SIG-M5 treated with dmso at 0.1 percent for 504 hours (cell line): ENCODE measurements around the gene HIVEP3.
A peak's percentile ranks its signal among the peaks of the same experiment; 100 is the strongest.

Source experiments
- DNase-seq: peaks from one replicate; lab custom pipeline; 2025; ENCODE audit not compliant: unreplicated experiment; lab: John Stamatoyannopoulos, UW

Gene HIVEP3

GRCh38 chr1:41875487-41875886, 43.2 kb downstream of the HIVEP3 start:
- no peak for DNase-seq

- no peak for DNase-seq
Observed at GRCh38 chr1:41874903-41875411, 43.8 kb downstream of the HIVEP3 start.

- DNase-seq: no peak
Observed at GRCh38 chr1:41874151-41874719, 44.5 kb downstream of the HIVEP3 start.

- DNase-seq: no peak
Observed at GRCh38 chr1:41872074-41872473, 46.6 kb downstream of the HIVEP3 start.

- peak; percentile 19 for DNase-seq
Observed at GRCh38 chr1:41870076-41870562, 48.6 kb downstream of the HIVEP3 start.

GRCh38 chr1:41868241-41868998, 50.3 kb downstream of the HIVEP3 start:
- no peak for DNase-seq

- no peak for DNase-seq
Observed at GRCh38 chr1:41866285-41866684, 52.4 kb downstream of the HIVEP3 start.

GRCh38 chr1:41864471-41865040, 54.2 kb downstream of the HIVEP3 start:
- DNase-seq: no peak

- DNase-seq: no peak
Observed at GRCh38 chr1:41863718-41864117, 55.0 kb downstream of the HIVEP3 start.

- DNase-seq: peak; percentile 31
Observed at GRCh38 chr1:41862384-41863221, 56.1 kb downstream of the HIVEP3 start.

- DNase-seq: no peak
Observed at GRCh38 chr1:41861535-41862383, 57.0 kb downstream of the HIVEP3 start.

- no peak for DNase-seq
Observed at GRCh38 chr1:41860771-41861170, 58.0 kb downstream of the HIVEP3 start.

GRCh38 chr1:41860214-41860613, 58.5 kb downstream of the HIVEP3 start:
- no peak for DNase-seq

- no peak for DNase-seq
Observed at GRCh38 chr1:41859686-41860085, 59.0 kb downstream of the HIVEP3 start.

- no peak for DNase-seq
Observed at GRCh38 chr1:41856944-41857285, 61.8 kb downstream of the HIVEP3 start.

- DNase-seq: no peak
Observed at GRCh38 chr1:41856151-41856943, 62.4 kb downstream of the HIVEP3 start.

GRCh38 chr1:41855713-41856112, 63.0 kb downstream of the HIVEP3 start:
- no peak for DNase-seq

GRCh38 chr1:41853907-41854306, 64.8 kb downstream of the HIVEP3 start:
- no peak for DNase-seq

GRCh38 chr1:41852091-41852490, 66.6 kb downstream of the HIVEP3 start:
- DNase-seq: no peak

- DNase-seq: peak; percentile 55
Observed at GRCh38 chr1:41851589-41851988, 67.1 kb downstream of the HIVEP3 start.
